ENCODE data around the gene C16orf54.
A peak's percentile ranks its signal among the peaks of the same experiment; 100 is the strongest.
"Not testable (repeated sequence)": the region's sequence is repeated elsewhere in the genome, so short reads cannot be mapped to it uniquely, and the experiment has no call there.

C16orf54 gene, protein sequence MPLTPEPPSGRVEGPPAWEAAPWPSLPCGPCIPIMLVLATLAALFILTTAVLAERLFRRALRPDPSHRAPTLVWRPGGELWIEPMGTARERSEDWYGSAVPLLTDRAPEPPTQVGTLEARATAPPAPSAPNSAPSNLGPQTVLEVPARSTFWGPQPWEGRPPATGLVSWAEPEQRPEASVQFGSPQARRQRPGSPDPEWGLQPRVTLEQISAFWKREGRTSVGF

GRCh38 chr16:29745853-29746345 lies at the start of gene C16orf54:
Gene C16orf54 (minus strand): TSS chr16:29745990. CDS start chr16:29744951, 1,039 bp downstream.
- DNase-seq = peak; percentile 97

GRCh38 chr16:29794231-29794710 lies 48.5 kb upstream of the C16orf54 start:
- DNase-seq = no peak

- DNase-seq = not testable (repeated sequence)
These were observed 47.4 kb upstream of the C16orf54 start for GRCh38 chr16:29793153-29793552.

DNA sequence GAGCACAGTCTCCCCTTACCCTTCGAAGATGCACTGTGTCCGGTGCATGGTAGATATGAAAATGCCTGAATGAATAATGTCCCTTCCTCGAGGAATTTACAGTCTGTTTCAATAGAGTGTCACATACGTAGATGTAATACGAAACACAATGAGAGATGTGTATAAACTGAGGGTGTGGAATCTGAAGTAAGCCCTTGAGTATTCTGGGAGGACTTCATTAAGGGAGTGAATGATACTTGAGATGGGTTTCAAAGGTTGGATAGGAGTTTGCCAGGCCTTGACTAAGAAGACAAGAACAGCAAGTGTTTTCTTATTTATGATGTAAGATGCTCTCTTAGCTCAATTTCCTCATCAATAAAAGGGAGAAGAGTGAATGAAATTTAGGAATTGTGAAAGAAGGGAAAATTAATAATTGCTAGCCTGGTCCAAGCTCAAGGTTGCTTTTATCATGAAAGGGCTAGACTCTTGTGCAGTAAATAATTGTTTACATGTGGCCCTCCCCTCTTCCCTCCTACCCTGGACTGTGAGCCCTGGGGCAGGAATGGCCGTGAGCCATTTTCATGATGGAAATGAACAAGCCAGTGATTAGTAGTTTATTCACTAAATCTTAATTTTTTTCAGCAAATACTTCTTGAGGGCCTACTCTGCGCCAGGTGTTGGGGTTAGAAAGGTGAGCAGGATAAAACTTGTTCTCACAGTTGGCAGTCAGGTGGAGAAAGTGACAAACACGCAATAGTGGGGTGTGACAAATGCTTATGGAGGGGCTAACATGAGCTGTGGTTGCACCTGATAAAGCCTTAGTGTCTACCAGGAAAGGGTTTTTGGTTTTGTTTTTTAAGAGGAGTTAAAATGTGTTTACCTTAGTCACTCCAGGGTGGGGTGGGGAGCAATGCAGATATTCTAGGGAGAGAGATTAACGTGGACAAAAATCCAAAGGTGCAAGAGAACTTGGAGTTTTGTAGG lies 46.3 kb upstream of the C16orf54 start:
- DNase-seq = no peak

DNA sequence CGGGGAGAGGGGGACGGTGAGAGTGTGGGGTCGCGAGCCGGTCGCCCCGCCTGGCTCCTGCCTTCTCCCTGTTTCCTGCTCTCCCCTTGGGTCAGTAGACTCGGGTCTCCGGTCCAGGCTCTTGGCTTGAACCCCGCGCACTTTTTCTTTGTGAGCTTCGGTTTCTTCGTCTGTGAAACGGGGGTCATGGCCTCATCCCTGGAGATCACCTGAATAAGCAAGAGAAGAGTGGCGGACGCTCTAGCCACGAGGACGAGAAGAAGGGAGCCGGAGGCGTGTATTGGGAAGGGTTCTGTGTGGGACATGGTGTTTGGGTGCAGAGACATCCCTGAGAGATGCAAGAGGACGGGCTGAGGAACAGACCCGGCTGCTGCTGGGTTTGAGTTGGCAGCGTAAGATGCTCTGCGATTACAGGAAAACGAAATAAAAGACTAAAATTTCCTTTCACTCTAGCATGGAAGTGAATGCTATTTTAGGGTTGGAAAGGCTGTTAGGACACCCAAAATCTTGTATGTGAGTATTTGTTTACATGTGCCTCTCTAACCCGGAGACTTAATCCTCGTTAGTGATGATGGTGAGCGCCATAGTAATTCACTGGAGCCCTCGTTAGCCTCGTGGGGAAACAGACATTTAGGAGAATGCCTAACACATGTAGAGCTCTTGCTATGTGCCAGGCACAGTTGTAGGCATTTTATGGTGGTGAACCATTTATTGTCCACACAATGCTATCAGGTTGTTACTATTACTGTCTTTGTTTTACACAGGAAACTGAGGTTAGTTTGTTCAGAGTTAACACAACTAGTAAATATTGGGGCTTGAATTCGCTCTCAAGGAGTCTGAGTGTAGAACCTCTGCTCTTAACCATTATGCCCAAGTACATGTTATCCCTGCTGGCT lies 45.4 kb upstream of the C16orf54 start:
- DNase-seq = peak; percentile 32

DNA sequence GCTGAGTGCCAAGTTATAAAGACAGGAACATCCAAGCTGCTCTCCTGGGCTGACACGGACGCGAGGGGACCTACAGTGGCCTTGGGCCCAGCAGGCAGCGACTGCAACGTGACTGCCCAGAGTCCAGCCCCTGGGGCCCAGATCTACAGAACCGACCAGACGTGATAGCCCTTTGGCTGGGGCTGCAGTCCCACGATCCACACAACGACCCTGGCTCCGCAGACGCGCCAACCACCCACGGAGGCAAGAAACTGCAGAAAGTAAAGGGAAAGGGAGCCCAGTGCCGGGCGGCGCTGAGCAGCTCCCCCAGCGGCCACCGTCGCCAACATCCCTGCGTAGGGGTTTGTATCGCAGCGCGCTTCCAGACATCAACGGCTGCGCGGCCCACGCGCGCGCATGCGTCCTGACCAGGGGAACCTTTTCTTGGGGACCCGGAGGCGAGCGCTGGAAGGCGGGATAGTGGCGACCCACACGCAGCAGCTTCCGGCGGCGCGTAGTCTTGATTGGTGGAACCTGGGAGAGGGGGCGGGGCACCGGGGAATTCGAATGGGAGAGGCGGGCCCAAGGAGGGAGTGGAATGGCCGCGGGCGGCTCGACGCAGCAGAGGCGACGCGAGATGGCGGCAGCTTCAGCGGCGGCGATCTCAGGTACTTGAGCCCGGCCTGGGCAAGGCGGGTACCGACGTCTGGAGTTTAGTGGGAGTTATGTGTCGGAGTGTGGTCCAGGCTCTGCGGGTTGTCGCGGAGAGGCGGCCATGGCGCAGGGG lies 44.6 kb upstream of the C16orf54 start, which contains the start of gene KIF22:
Gene KIF22 (plus strand): TSS at position 569 of the 766 bp plus-strand sequence. CDS start 9 bp downstream, at position 578.
- DNase-seq = peak; percentile 100

DNA sequence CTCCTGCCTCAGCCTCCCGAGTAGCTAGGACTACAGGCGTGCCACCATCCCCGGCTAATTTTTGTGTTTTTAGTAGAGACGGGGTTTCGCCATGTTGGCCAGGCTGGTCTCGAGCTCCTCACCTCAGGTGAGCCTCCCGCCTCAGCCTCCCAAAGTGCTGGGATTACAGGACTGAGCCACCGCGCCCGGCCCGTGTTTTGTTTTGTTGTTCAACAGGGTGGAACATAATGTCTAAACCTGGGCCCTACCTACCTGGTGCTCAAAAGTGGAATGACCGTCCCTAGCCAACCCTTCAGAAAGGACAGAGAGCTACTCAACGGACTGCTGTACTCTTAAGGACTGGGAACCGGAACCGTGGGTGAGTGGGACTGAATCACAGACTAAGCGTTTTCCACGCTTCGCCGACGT lies 44.0 kb upstream of the C16orf54 start:
- no peak for DNase-seq

DNA sequence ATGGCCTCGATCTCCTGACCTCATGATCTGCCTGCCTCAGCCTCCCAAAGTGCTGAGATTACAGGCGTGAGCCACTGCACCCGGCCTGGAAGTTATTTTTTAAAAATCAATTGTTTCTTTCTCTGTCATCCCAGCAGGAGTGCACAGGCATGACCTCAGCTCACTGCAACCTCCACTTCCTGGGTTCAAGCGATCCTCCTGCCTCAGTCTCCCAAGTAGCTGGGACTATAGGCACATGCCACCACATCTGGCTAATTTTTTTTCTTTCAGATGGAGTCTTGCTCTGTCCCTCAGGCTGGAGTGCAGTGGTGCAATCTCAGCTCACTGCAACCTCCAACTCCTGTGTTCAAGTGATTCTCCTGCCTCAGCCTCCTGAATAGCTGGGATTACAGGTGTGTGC lies 41.4 kb upstream of the C16orf54 start:
- DNase-seq = not testable (repeated sequence)

- peak; percentile 82 for DNase-seq
These were observed 39.2 kb upstream of the C16orf54 start for GRCh38 chr16:29784901-29785500.

DNA sequence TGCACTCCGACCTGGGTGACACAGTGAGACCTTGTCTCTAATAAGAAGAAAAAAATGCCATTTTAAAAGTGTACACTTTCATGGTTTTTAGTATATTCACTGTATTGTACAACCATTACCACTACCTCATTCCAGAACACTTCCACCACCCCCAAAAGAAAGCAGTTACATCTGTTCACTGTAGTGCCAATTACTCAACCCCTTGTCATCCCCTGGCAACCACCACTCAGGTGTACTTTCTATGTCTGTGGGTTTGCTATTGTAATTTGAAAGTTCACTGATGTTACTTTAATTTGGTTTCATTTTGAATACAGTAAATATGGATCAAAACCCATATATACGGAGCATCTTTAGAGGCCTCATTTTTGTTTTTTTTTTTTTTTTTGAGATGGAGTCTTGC lies 38.4 kb upstream of the C16orf54 start:
- peak; percentile 32 for DNase-seq

GRCh38 chr16:29783094-29783953 lies 37.5 kb upstream of the C16orf54 start:
- not testable (repeated sequence) for DNase-seq

DNA sequence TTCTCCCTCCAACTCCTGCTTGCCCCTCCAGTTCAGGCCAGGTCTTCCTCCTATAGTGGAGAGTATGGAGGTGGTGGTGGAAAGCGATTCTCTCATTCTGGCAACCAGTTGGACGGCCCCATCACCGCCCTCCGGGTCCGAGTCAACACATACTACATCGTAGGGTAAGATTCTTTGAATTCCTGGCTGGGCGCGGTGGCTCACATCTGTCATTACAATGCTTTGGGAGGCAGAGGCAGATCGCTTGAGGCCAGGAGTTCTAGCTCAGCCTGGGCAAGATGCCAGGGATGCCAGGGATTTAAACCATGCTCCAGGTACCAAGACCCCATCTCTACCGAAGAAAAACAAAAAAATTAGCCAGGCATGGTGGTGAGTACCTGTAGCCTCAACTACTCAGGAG lies 33.7 kb upstream of the C16orf54 start:
- no peak for DNase-seq

DNA sequence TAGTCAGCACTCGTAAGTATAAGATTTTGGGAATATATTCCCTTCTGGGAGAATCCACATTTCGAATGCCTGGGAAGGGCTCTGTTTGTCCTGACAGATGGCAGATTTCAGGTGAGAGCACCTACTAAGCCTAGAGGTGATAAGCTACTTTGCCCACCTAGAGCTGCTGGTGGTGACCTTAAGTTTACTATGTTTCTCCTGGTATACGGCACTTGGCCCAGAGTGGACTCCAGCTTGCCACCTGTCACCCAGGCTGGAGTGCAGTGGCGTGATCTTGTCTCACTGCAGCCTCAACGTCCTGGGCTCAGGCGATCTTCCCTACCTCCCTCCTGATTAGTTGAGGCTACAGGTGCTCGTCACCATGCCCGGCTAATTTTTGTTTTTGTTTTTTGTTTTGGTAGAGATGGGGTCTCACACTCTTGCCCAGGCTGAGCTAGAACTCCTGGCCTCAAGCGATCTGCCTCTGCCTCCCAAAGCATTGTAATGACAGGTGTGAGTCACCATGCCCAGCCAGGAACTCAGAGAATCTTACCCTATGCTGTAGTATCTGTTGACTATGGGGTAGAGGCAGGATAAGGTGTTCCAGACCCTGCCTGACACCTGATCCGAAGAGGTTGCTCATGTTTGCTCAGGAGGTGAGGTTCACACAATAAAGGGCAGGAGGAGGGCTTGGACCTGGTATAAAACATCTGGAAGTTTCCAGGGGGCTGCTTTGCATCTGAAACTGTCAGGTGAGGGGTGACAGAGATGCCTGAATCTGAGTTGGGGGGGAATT lies 32.0 kb upstream of the C16orf54 start, which contains the start of gene ZG16:
Gene ZG16 (plus strand): TSS at position 681 of the 775 bp plus-strand sequence. CDS start 1,011 bp downstream, outside the sequence.
- DNase-seq = no peak

GRCh38 chr16:29775742-29776408 lies 30.1 kb upstream of the C16orf54 start:
- no peak for DNase-seq

DNA sequence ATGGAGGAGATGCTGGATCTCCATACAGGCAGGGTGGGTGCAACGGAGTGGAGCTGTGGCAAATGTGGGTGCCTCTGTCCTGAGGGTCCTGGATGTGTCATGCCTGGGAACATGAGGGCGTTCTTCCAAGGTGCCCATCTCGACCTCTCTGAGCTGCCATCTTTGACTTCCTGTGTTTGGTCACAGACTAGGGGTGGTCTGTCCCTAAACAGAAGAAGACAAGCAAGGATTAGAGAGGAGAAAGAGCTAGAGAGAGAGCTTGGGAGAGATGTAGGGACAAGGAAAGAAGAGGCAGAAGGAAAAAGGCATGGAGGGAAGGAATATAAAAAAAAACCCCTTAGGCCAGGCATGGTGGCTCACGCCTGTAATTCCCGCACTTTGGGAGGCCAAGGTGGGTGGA lies 28.9 kb upstream of the C16orf54 start:
- DNase-seq = no peak

DNA sequence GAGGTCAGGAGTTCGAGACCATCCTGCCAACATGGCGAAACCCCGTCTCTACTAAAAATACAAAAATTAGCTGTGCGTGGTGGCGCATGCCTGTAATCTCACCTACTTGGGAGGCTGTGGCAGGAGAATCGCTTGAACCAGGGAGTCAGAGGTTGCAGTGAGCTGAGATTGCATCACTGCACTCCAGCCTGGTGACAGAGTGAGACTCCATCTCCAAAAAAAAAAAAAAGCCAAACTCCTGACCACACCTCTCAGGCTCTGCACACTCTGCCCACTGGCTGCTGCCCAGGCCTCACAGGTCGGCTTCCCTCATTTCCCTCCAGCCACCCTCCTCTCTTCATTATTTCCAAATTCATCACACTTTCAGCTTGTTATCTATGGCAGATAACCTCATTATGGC lies 26.5 kb upstream of the C16orf54 start:
- DNase-seq = not testable (repeated sequence)

GRCh38 chr16:29770250-29770929 lies 24.6 kb upstream of the C16orf54 start:
- DNase-seq = no peak

- DNase-seq = no peak
These were observed 23.7 kb upstream of the C16orf54 start for GRCh38 chr16:29769507-29769906.
